GM23338 (cell line): ENCODE measurements around the gene DRC7. TPM values are rescaled to one million over a fixed set of nuclear protein-coding genes. Genes with fewer than 3 reads are reported as not detected.

ENCODE experiments used
- ATAC-seq: fragments of 200-7000 bp; cut with Tn5 transposase; 3 replicates; pipeline ENCODE4 v1.9.1; 2020
- DNase-seq: peaks from one replicate; pipeline ENCODE4 v3.0.0-alpha.2; 2015; ENCODE audit warnings: low spot score
- H2AFZ ChIP-seq: fragments of 200-600 bp; sonication (generic); 2 replicates; pipeline ENCODE4 v1.8.0; 2016; ENCODE audit warnings: antibody characterized with exemption, mild to moderate bottlenecking, moderate library complexity
- H3F3A ChIP-seq: fragments of 200-600 bp; sonication (generic); replicated peaks from 2 replicates; pipeline ENCODE4 v1.8.0; 2017; ENCODE audit warnings: antibody characterized with exemption, mixed run types, low read depth
- H3K27ac ChIP-seq: fragments of 200-600 bp; sonication (generic); 2 replicates; pipeline ENCODE4 v1.6.1; 2016; ENCODE audit warnings: low read depth
- H3K27me3 ChIP-seq: fragments of 200-600 bp; sonication (generic); 2 replicates; pipeline ENCODE4 v1.8.0; 2016; ENCODE audit warnings: mild to moderate bottlenecking, mixed run types, moderate library complexity; ENCODE audit not compliant: insufficient read depth
- H3K36me3 ChIP-seq: fragments of 200-600 bp; sonication (generic); 2 replicates; pipeline ENCODE4 v1.8.0; 2016; ENCODE audit warnings: mild to moderate bottlenecking; ENCODE audit not compliant: insufficient read depth
- H3K4me1 ChIP-seq: fragments of 200-600 bp; sonication (generic); 2 replicates; pipeline ENCODE4 v1.8.0; 2016; ENCODE audit warnings: mild to moderate bottlenecking, moderate library complexity; ENCODE audit not compliant: insufficient read depth
- H3K4me2 ChIP-seq: fragments of 200-600 bp; sonication (generic); 2 replicates; pipeline ENCODE4 v1.7.1; 2017; ENCODE audit warnings: mixed run types
- H3K4me3 ChIP-seq: fragments of 200-600 bp; sonication (generic); 2 replicates; pipeline ENCODE4 v1.6.1; 2016; ENCODE audit warnings: mixed run types
- H3K79me2 ChIP-seq: fragments of 200-600 bp; sonication (generic); replicated peaks from 2 replicates; pipeline ENCODE4 v1.8.0; 2017; ENCODE audit warnings: mild to moderate bottlenecking; ENCODE audit not compliant: insufficient read depth
- H3K9me2 ChIP-seq: fragments of 200-600 bp; sonication (generic); 2 replicates; pipeline ENCODE4 v1.8.0; 2017; ENCODE audit not compliant: insufficient read depth
- H4K20me1 ChIP-seq: fragments of 200-600 bp; sonication (generic); replicated peaks from 2 replicates; pipeline ENCODE4 v1.8.0; 2017; ENCODE audit warnings: mild to moderate bottlenecking; ENCODE audit not compliant: insufficient read depth
- H3K27ac Mint-ChIP-seq: 2 replicates; pipeline ENCODE4 v1.8.0; 2020; ENCODE audit warnings: inconsistent platforms, mild to moderate bottlenecking, moderate library complexity, mixed read lengths
- H3K27me3 Mint-ChIP-seq: 3 replicates; pipeline ENCODE4 v1.8.0; 2022; ENCODE audit warnings: low read depth, mild to moderate bottlenecking, moderate library complexity, mixed read lengths, inconsistent platforms; ENCODE audit not compliant: insufficient read depth, poor library complexity
- H3K36me3 Mint-ChIP-seq: 3 replicates; pipeline ENCODE4 v1.8.0; 2021; ENCODE audit warnings: low read depth, mild to moderate bottlenecking, inconsistent platforms, moderate library complexity, mixed read lengths
- H3K4me1 Mint-ChIP-seq: 3 replicates; pipeline ENCODE4 v1.8.0; 2020; ENCODE audit warnings: mild to moderate bottlenecking, inconsistent platforms, mixed read lengths
- H3K4me3 Mint-ChIP-seq: 3 replicates; pipeline ENCODE4 v1.8.0; 2021; ENCODE audit warnings: moderate library complexity, mild to moderate bottlenecking, inconsistent platforms, mixed read lengths
- H3K9me3 Mint-ChIP-seq: 3 replicates; pipeline ENCODE4 v1.8.0; 2020; ENCODE audit warnings: moderate library complexity, mild to moderate bottlenecking, inconsistent platforms, mixed read lengths
- CREB1 ChIP-seq: fragments of 250-450 bp; sonication (Bioruptor Pico); IDR thresholded peaks from 2 replicates; pipeline ENCODE4 v1.5.0; 2020; ENCODE audit warnings: low read depth, mild to moderate bottlenecking, moderate library complexity
- ETS1 ChIP-seq: IDR thresholded peaks from 2 replicates; pipeline ENCODE4 v1.6.1; 2016; ENCODE audit warnings: antibody characterized with exemption
- EZH2phosphoT487 ChIP-seq: fragments of 200-600 bp; sonication (generic); IDR thresholded peaks from one replicate; pipeline ENCODE4 v1.8.1; 2018; ENCODE audit warnings: antibody characterized with exemption; ENCODE audit not compliant: unreplicated experiment
- NANOG ChIP-seq: IDR thresholded peaks from 2 replicates; pipeline ENCODE4 v1.6.1; 2016; ENCODE audit warnings: antibody characterized with exemption, borderline replicate concordance
- POLR2AphosphoS5 ChIP-seq: IDR thresholded peaks from 2 replicates; pipeline ENCODE4 v1.6.1; 2016; ENCODE audit warnings: antibody characterized with exemption, low read depth
- REST ChIP-seq: IDR thresholded peaks from one replicate; pipeline ENCODE4 v1.6.1; 2018; ENCODE audit warnings: antibody characterized with exemption; ENCODE audit not compliant: unreplicated experiment
- STAT1 ChIP-seq: IDR thresholded peaks from one replicate; pipeline ENCODE4 v1.6.1; 2016; ENCODE audit warnings: antibody characterized with exemption; ENCODE audit not compliant: unreplicated experiment
- ZNF114 ChIP-seq: fragments of 250-450 bp; sonication (Bioruptor Pico); IDR thresholded peaks from 2 replicates; pipeline ENCODE4 v1.5.0; 2020; ENCODE audit warnings: mild to moderate bottlenecking, moderate library complexity
- ZNF331 ChIP-seq: fragments of 250-450 bp; sonication (Bioruptor Pico); IDR thresholded peaks from 2 replicates; pipeline ENCODE4 v1.5.0; 2020; ENCODE audit warnings: low read depth, mild to moderate bottlenecking, moderate library complexity
- ZNF462 ChIP-seq: fragments of 250-450 bp; sonication (Bioruptor Pico); IDR thresholded peaks from 2 replicates; pipeline ENCODE4 v1.5.0; 2020; ENCODE audit warnings: mild to moderate bottlenecking, moderate library complexity
- polyA plus RNA-seq: library from polyadenylated mRNA; unstranded; fragments of >200 nt; fragmentation: Nextera tagmentation; extraction: Ambion mirVana; gene quantifications from 2 replicates; pipeline ENCODE4 v1.2.1, GENCODE V29; 2016
- total RNA-seq: library from RNA; depleted of rRNA; stranded (reverse); fragments of >200 nt; shearing (Covaris generic); gene quantifications from 2 replicates; pipeline ENCODE4 v1.2.3, GENCODE V29; 2014

The DRC7 gene
- total and polyA plus RNA-seq, 2 experiments from 2014 or later: not detected

GRCh38 chr16:57651344-57652333 lies 43.0 kb upstream of the DRC7 start (continued):
- TF ChIP-seq ZNF462 (no peak), STAT1 (no peak), NANOG (no peak), POLR2AphosphoS5 (no peak), ZNF331 (no peak), ZNF114 (CRISPR knock-in tag) (no peak)

- H3K4me2 ChIP-seq: no peak overlapping the region
These were observed 41.7 kb upstream of the DRC7 start for GRCh38 chr16:57652695-57653471.

More at GRCh38 chr16:57652695-57653471, 41.7 kb upstream of the DRC7 start:
- Mint-ChIP-seq H3K4me3 (no peak overlapping the region), H3K36me3 (no peaks in the 10 kb centered on the region), H3K27me3 (peaks cover 16% of the 10 kb centered on the region), H3K9me3 (no peaks in the 10 kb centered on the region), H3K4me1 (no peaks in the 10 kb centered on the region), H3K27ac (no peak overlapping the region)
- H2AFZ ChIP-seq: no peak overlapping the region
- no peaks in the 10 kb centered on the region for H4K20me1 ChIP-seq
- H3K79me2 ChIP-seq: no peaks in the 10 kb centered on the region
- H3K4me3 ChIP-seq: no peak overlapping the region
- H3K9me2 ChIP-seq: no peaks in the 10 kb centered on the region
- H3K27me3 ChIP-seq: no peaks in the 10 kb centered on the region
- no peak overlapping the region for H3K27ac ChIP-seq
- H3K36me3 ChIP-seq: no peaks in the 10 kb centered on the region
- H3K4me1 ChIP-seq: no peaks in the 10 kb centered on the region
- DNase-seq (no peak), ATAC-seq (no peak)
- no peaks in the 10 kb centered on the region for H3F3A ChIP-seq
- TF ChIP-seq ETS1: no peak
- no peak for TF ChIP-seq CREB1 (CRISPR knock-in tag)
- TF ChIP-seq EZH2phosphoT487: no peak
- no peak for TF ChIP-seq POLR2AphosphoS5
- no peak for TF ChIP-seq REST
